ENCODE measurements around the gene PRM1. TPM values are rescaled to one million over a fixed set of nuclear protein-coding genes. Genes with fewer than 3 reads are reported as not detected.

PRM1 gene
- total and polyA plus RNA-seq, 2 of the 13 experiments (the other 11 are each of a cell fraction or from before 2014, with no cell fraction given) = not detected

DNA sequence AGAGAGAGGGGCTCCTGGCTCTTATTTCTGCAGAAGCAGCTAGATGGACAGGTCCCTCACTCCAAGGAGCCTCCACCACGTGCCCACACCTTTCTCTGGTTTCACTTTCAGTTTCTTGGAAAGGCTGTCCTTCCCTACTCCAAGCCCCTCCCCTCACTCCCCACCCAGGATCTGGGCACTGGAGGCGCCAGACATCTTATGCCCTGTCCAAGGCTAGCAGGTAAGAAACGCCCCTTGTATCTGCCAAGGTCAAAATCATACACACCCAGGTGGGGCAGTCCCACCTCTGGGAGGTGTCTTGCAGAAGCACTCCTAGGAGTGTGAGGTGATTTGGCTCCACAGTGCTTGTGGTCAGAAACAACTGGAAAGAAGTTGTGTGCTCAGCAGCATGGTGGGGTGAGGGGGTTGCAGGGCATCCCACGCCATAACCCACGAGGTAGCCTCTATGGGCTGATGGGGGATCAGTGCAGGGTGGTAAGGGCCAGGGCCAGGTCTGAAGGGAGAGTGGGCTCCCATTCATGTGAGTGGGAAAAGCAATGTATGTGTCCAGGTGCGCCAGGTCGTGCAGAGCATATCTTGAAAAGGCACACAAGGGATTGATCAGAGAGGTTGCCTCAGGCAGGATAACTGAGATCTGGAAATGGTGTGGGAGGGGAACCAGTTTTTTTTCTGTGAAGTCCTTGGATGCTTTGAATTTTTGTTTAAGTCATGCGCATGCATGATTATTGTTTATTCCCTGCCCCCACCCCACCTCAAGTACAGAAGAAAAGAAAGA, 31.8 kb upstream of the PRM1 start (continued):
- TF ChIP-seq, protein P1, sequence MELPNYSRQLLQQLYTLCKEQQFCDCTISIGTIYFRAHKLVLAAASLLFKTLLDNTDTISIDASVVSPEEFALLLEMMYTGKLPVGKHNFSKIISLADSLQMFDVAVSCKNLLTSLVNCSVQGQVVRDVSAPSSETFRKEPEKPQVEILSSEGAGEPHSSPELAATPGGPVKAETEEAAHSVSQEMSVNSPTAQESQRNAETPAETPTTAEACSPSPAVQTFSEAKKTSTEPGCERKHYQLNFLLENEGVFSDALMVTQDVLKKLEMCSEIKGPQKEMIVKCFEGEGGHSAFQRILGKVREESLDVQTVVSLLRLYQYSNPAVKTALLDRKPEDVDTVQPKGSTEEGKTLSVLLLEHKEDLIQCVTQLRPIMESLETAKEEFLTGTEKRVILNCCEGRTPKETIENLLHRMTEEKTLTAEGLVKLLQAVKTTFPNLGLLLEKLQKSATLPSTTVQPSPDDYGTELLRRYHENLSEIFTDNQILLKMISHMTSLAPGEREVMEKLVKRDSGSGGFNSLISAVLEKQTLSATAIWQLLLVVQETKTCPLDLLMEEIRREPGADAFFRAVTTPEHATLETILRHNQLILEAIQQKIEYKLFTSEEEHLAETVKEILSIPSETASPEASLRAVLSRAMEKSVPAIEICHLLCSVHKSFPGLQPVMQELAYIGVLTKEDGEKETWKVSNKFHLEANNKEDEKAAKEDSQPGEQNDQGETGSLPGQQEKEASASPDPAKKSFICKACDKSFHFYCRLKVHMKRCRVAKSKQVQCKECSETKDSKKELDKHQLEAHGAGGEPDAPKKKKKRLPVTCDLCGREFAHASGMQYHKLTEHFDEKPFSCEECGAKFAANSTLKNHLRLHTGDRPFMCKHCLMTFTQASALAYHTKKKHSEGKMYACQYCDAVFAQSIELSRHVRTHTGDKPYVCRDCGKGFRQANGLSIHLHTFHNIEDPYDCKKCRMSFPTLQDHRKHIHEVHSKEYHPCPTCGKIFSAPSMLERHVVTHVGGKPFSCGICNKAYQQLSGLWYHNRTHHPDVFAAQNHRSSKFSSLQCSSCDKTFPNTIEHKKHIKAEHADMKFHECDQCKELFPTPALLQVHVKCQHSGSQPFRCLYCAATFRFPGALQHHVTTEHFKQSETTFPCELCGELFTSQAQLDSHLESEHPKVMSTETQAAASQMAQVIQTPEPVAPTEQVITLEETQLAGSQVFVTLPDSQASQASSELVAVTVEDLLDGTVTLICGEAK (IDR thresholded peaks at IDR 0.05) = no peak
- TF ChIP-seq, protein P1 (CRISPR knock-in tag; IDR thresholded peaks at IDR 0.05) = no peak
- TF ChIP-seq ZNF101 (CRISPR knock-in tag; IDR thresholded peaks at IDR 0.05; ENCODE audit: borderline replicate concordance, low read depth) (no peak), ZNF335 (CRISPR knock-in tag; IDR thresholded peaks at IDR 0.05) (no peak), SP140L (CRISPR knock-in tag; IDR thresholded peaks at IDR 0.05; ENCODE audit: borderline replicate concordance) (no peak), MIER3 (CRISPR knock-in tag; IDR thresholded peaks at IDR 0.05; ENCODE audit: borderline replicate concordance) (no peak), ZNF850 (CRISPR knock-in tag; conservative IDR thresholded peaks at IDR 0.05) (no peak), ZSCAN22 (CRISPR knock-in tag; IDR thresholded peaks at IDR 0.05) (no peak), BRCA1 (CRISPR knock-in tag; IDR thresholded peaks at IDR 0.05) (no peak), ZNF121 (CRISPR knock-in tag; IDR thresholded peaks at IDR 0.05) (no peak; the same call in 1 of the 2 replicates), RELA (CRISPR knock-in tag; IDR thresholded peaks at IDR 0.05) (no peak), CENPX (CRISPR knock-in tag; IDR thresholded peaks at IDR 0.05) (no peak)
- TF ChIP-seq, protein P2, sequence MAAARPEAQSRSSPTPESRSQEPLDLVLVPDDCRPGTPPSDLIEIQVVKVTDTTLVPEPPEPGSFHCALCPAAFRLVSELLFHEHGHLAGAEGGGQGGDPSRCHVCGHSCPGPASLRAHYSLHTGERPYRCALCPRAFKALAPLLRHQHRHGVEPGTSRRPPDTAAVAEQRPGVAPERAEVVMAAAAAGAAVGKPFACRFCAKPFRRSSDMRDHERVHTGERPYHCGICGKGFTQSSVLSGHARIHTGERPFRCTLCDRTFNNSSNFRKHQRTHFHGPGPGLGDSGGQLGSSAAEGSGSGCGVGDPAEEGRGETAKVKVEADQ (CRISPR knock-in tag; IDR thresholded peaks at IDR 0.05; ENCODE audit: borderline replicate concordance) = no peak
- TF ChIP-seq, protein P3, sequence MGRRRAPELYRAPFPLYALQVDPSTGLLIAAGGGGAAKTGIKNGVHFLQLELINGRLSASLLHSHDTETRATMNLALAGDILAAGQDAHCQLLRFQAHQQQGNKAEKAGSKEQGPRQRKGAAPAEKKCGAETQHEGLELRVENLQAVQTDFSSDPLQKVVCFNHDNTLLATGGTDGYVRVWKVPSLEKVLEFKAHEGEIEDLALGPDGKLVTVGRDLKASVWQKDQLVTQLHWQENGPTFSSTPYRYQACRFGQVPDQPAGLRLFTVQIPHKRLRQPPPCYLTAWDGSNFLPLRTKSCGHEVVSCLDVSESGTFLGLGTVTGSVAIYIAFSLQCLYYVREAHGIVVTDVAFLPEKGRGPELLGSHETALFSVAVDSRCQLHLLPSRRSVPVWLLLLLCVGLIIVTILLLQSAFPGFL (CRISPR knock-in tag; IDR thresholded peaks at IDR 0.05) = no peak
- TF ChIP-seq, protein P4, sequence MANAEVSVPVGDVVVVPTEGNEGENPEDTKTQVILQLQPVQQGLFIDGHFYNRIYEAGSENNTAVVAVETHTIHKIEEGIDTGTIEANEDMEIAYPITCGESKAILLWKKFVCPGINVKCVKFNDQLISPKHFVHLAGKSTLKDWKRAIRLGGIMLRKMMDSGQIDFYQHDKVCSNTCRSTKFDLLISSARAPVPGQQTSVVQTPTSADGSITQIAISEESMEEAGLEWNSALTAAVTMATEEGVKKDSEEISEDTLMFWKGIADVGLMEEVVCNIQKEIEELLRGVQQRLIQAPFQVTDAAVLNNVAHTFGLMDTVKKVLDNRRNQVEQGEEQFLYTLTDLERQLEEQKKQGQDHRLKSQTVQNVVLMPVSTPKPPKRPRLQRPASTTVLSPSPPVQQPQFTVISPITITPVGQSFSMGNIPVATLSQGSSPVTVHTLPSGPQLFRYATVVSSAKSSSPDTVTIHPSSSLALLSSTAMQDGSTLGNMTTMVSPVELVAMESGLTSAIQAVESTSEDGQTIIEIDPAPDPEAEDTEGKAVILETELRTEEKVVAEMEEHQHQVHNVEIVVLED (CRISPR knock-in tag; IDR thresholded peaks at IDR 0.05; ENCODE audit: borderline replicate concordance) = peak; percentile 47
